ENCODE results near the gene GNB5.
"Not testable (repeated sequence)": the region's sequence is repeated elsewhere in the genome, so short reads cannot be mapped to it uniquely, and the experiment has no call there.

GNB5 gene

GRCh38 chr15:52165494-52166131, 25.6 kb downstream of the GNB5 start:
- not testable (repeated sequence) for DNase-seq (ENCODE audit: low spot score)

GRCh38 chr15:52164631-52165265, 26.4 kb downstream of the GNB5 start:
- DNase-seq (ENCODE audit: low spot score) = peak; percentile 27

- DNase-seq (ENCODE audit: low spot score) = no peak
Observed at GRCh38 chr15:52163321-52164190, 27.6 kb downstream of the GNB5 start.

GRCh38 chr15:52162876-52163275, 28.3 kb downstream of the GNB5 start:
- no peak for DNase-seq (ENCODE audit: low spot score)

- no peak for DNase-seq (ENCODE audit: low spot score)
Observed at GRCh38 chr15:52162260-52162659, 28.9 kb downstream of the GNB5 start.

- DNase-seq (ENCODE audit: low spot score) = no peak
Observed at GRCh38 chr15:52161406-52161966, 29.7 kb downstream of the GNB5 start.

- DNase-seq (ENCODE audit: low spot score) = no peak
Observed at GRCh38 chr15:52159645-52160044, 31.5 kb downstream of the GNB5 start.

GRCh38 chr15:52158084-52158765, 33.0 kb downstream of the GNB5 start:
- no peak for DNase-seq (ENCODE audit: low spot score)

GRCh38 chr15:52155878-52156277, 35.3 kb downstream of the GNB5 start:
- no peak for DNase-seq (ENCODE audit: low spot score)

GRCh38 chr15:52154896-52155865, 36.0 kb downstream of the GNB5 start:
- DNase-seq (ENCODE audit: low spot score) = no peak

- DNase-seq (ENCODE audit: low spot score) = no peak
Observed at GRCh38 chr15:52153900-52154895, 37.0 kb downstream of the GNB5 start.

GRCh38 chr15:52151353-52151752, 39.8 kb downstream of the GNB5 start:
- DNase-seq (ENCODE audit: low spot score) = no peak

- no peak for DNase-seq (ENCODE audit: low spot score)
Observed at GRCh38 chr15:52150871-52151270, 40.3 kb downstream of the GNB5 start.

- DNase-seq (ENCODE audit: low spot score) = no peak
Observed at GRCh38 chr15:52150043-52150825, 41.0 kb downstream of the GNB5 start.

GRCh38 chr15:52148403-52148802, 42.8 kb downstream of the GNB5 start:
- DNase-seq (ENCODE audit: low spot score) = no peak

GRCh38 chr15:52146776-52147175, 44.4 kb downstream of the GNB5 start:
- DNase-seq (ENCODE audit: low spot score) = no peak

- no peak for DNase-seq (ENCODE audit: low spot score)
Observed at GRCh38 chr15:52146261-52146660, 44.9 kb downstream of the GNB5 start.

GRCh38 chr15:52144656-52145178, 46.5 kb downstream of the GNB5 start:
- DNase-seq (ENCODE audit: low spot score) = no peak

- peak; percentile 40 for DNase-seq (ENCODE audit: low spot score)
Observed at GRCh38 chr15:52143873-52144272, 47.3 kb downstream of the GNB5 start.

Data from SW480 (cell line).